ENCODE data around the gene DPP3.
"Not testable (repeated sequence)": the region's sequence is repeated elsewhere in the genome, so short reads cannot be mapped to it uniquely, and the experiment has no call there.

The DPP3 gene

DNA sequence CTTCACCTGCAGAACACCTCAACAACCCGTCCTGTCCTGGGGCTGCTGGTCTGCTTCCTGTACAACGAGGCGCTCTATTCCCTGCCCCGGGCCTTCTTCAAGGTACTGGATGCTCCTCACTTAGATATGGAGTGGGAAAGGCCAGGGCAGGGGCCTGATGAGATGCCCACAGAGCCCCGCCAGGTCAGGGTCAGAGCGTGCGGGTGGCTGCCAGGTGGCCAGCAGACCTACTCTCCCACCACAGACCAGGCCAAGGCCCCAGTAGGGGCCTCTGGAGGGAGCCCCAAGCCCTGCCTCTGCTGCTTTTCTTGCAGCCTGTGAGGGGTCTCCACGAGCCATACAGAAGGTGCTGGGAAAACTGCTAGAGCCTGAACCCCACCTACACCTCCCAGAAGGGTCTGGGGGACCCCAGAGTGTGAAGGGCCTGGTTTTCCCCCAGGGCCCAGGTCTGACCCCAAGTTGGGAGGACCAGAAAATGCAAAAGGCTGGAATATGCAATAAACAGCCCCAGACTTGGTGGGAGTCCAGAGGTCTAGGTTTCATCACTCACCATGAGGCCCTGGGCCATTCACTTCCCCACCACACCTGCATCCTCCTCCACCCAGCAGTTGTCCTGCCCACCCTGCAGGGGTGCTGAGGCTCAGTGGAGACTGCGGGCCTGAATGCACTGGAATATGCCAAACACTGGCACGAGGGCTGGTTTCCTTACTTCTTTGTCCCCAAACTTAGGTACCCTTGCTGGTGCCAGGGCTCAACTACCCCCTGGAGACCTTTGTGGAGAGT is 50.9 kb downstream of the DPP3 start:
- DNase-seq (ENCODE audit: low read depth in 2 of 2, low spot score in 1 of 2): no peak

DNA sequence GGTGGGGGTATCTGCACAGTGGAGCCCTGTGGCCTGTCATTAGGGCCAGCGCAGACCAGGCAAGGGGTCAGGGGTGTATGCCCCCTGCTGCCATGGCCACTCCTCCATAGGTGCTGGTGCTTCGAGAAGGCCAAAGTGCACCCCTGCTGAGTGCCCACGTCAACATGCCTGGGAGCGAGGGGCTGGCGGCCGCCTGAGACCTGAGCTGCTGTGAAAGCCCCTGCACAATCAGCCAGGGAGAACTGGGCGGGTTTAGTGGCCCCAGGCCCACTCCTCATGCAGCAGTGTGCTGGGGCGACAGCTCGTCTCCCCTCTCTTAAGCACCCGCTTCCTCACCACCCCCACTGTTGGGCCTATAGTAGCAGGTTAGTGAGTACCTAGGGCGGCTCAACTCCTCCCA is 51.6 kb downstream of the DPP3 start:
- no peak for DNase-seq (ENCODE audit: low read depth in 2 of 2, low spot score in 1 of 2)

DNA sequence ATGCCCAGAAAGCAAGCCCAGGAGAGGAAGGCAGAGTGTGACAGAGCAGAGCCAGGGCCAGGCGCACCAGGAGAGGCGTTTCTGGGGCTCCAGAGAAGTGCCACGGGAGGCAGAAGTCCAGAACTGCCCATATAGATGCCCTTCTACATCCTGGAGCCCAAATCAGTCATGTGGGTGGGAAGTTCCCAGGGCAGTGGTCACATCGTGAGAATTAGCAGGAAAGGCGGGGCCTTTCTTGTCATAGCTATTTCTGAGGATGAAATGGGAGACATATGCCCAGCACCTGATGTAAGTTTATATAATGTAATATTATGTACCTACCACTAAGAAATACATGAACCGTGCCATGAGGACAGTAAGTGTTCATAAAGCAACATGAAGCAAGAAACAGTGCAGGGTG is 52.5 kb downstream of the DPP3 start:
- no peak for DNase-seq (ENCODE audit: low read depth in 2 of 2, low spot score in 1 of 2)

DNA sequence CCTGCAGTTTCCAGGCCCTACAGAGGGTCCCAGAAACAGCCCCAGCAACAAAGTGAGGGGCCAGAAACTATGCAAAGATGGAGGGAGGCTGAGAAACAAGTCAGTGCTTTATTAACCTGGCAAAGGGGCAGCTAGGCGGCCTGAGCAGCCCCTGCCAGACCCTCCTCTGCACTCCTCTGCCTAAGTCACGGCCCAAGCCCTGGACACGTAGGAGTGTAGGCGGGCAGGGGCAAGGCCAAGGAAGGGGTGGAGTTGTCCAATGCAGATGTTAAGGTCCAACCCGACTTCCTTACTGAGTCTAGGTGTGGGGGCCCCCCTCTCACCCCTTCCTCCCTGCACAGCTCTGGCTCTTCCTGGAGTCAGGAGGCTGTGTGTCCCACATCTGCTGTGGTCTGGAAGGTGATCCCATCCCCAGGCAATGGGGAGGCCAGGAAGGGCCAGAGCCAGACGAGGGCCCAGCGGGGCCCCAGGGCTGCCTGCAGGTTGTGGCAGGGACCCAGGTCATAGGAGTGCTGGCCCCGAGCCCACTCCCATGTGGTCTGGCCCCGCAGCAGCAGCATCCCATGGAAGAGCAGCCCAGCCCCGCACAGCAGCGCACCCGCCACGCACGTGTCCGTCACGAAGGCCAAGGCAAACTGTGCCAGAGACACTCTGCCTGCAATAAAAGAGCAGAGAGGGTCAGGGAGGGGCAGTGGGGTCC is 59.1 kb downstream of the DPP3 start:
- no peak for DNase-seq (ENCODE audit: low read depth in 2 of 2, low spot score in 1 of 2)

DNA sequence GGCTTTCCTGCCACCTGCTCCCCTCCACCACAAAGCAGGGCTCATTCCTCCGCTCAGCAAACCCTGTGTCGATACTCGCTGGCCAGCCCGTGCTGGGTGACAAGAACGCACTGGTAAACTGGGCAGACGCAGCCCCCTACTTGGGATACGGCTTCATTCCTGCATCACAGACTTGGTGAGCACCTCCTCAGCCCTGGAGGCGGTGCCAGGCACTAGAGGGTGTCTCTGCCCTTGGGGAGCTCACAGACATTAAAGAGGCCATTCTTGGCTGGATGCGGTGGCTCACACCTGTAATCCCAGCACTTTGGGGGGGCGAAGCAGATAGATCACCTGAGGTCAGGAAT is 59.6 kb downstream of the DPP3 start:
- no peak for DNase-seq (ENCODE audit: low read depth in 2 of 2, low spot score in 1 of 2)

DNA sequence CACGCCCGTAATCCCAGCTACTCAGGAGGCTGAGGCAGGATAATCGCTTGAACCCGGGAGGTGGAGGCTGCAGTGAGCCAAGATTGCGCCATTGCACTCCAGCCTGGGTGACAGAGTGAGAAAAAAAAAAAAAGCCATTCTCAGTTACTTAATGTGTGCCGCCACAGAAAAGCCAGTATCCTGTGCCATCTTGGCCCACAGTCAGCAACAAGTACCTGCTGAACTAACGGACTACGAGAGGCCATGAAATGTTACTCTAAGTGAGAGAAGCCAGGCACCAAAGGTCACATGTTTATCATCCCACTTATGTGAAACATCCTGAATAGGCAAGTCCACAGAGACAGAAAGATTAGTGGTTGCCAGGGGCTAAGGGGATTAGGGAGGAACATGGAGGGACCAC is 60.4 kb downstream of the DPP3 start:
- DNase-seq (ENCODE audit: low read depth in 2 of 2, low spot score in 1 of 2): not testable (repeated sequence)

DNA sequence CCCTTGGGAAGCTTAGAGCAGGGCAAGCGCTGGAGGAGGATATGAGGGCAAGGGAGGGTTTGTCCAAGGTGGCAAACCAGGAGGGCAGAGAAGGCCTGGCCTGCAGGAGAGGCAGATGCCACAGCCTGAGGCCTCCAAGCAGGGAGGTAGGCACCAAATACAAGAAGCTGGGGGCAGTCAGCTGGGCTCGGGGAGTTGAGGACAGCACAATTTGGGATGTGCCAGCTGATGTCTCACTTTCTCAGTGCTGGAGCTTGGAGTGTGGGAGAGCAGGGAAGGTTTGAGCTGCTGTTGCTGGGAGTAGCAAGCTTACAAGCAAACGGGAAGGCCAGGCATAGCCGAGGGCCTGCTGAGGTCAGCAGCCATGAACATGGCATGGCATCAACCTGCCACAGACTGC is 61.7 kb downstream of the DPP3 start:
- no peak for DNase-seq (ENCODE audit: low read depth in 2 of 2, low spot score in 1 of 2)

DNA sequence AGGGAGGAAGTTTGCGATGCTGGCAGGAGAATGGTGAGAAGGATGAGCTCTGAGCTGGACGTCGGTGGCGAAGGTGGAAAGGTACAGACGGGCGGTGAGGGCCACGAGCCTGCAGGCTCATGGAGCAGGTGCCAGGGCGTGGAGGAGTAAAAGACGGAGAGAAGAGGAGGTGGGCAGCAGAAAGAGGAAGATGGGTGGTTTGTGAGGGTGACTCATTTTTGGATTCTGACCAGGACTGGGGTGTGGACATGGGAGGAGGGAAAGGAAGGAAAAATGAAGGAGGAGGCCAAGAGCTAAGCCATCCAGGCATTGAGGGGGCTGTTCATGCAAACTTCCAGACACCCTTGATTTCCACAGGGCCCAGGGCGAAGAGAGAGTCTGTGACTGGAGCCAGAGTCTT is 62.1 kb downstream of the DPP3 start:
- no peak for DNase-seq (ENCODE audit: low read depth in 2 of 2, low spot score in 1 of 2)

DNA sequence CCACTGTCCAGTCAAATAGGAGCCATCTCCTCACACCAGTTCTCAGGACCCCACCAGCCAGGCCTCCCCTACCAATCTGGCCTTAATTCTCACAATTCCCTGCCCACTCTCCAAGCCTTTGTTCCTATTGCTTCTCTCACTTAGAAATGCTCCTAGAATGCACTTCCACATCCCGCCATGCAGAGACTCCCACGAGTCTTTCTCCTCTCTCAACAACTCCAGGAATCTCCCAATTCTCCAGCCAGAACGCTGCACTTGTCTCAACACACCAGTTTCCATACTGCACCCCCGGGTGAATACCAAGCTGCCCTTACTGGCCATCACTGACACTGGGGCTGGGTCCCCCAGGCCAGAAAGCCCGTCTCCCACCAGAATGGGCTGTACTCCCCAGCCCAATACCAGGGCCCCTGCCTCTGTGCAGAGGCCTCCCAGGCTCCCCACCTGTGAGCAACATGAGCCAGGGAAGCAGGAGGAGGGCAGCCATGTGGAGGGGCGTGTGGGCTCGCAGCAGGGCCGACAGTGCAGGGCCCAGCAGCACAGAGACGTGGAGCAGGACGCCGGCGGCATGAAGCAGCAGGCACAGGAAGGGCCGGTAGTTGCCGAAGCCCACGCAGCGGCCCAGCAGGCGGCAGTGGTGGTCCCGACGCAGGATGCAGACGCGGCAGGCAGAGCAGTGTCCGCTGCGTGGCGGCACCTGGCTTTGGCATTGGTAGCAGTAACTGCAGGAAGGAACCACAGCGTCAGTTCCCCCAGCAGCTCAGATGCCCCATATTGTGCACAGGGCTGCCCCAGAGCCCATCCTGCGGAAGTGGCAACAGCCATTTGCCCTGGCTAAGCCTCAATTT is 63.3 kb downstream of the DPP3 start:
- peak; percentile 43 to 49 for DNase-seq (ENCODE audit: low read depth in 2 of 2, low spot score in 1 of 2)

DNA sequence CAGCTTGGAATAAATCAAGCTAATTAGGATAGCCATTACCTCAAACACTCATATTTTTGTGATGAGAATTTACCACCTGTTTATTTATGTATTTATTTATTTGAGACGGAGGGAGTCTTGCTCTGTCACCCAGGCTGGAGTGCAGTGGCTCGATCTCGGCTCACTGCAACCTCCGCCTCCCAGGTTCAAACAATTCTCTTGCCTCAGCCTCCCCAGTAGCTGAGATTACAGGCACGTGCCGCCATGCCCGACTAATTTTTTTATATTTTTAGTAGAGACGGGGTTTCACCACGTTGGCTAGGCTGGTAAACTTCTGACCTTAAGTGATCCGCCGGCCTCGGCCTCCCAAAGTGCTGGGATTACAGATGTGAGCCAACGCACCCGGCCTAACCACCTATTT is 64.7 kb downstream of the DPP3 start:
- DNase-seq (ENCODE audit: low read depth in 2 of 2, low spot score in 1 of 2): not testable (repeated sequence)

DNA sequence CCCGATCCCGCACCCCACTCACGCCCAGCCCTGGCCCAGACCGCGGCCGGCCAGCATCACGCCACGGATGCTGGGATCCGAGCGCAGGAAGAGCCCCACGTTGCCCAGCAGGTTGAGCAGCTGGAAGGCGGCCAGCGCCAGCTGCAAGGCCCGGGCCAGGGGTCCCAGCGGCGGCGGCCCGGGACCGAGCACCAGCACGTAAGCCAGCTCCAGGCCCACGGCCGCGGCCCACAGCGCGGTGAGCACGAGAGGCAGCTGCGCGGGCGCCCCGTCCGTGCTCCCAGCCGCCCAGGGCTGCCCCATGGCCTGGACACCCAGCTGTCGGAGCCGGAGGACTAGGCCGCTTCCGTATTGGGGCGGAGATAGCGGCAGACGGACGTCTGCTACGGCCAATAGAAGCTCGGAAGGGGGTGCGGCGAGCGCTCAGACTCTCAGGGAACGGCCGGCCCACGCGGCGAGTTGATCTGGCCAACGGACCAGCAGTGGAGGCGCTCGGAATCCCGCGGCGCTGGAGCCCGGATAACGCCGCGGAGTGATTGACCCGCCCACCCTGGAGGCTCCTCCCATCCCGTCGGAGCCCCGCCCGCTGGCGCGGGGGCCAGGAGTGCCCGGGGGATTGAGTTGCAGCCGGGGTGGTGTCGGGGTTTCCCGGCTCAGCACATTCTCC is 65.6 kb downstream of the DPP3 start, which contains the start of gene ZDHHC24:
ZDHHC24 (minus strand) TSS at position 348 of the 667 bp plus-strand sequence; CDS start at position 303, 45 bp downstream.
- peak; percentile 42 to 58 for DNase-seq (ENCODE audit: low read depth in 2 of 2, low spot score in 1 of 2)

DNA sequence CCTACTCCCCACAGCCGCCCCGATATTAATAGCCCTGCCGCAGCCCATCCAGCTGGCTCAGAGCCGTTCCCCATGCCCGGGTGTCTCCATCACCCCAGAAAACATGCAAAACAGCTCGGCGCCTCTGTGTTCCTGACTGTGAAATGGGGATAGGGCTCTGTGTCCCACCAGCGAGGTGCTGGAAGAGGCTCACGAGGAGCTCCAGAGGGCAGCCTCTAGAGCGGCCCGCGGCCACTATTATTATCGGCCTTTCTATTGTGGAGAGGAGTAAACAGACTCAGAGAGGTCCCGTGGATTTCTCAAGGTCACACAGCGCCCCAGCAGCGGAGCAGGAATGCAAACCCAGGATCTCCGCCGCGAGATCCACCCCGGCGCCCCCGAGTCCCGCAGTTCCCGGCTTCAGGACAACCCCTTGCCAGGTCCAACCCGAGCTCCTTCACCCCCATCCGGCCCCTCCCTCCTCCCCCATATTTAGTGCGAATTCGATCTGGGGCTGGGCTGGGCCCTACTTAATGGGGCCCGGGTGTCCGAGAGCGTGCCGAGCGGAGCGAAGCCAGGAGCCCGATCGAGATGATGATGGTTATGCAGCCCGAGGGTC is 66.2 kb downstream of the DPP3 start, which contains the start of gene ACTN3:
ACTN3 (plus strand) TSS at position 536 of the 598 bp plus-strand sequence; CDS start at position 571, 35 bp downstream.
- DNase-seq (ENCODE audit: low read depth in 2 of 2, low spot score in 1 of 2): no peak

DNA sequence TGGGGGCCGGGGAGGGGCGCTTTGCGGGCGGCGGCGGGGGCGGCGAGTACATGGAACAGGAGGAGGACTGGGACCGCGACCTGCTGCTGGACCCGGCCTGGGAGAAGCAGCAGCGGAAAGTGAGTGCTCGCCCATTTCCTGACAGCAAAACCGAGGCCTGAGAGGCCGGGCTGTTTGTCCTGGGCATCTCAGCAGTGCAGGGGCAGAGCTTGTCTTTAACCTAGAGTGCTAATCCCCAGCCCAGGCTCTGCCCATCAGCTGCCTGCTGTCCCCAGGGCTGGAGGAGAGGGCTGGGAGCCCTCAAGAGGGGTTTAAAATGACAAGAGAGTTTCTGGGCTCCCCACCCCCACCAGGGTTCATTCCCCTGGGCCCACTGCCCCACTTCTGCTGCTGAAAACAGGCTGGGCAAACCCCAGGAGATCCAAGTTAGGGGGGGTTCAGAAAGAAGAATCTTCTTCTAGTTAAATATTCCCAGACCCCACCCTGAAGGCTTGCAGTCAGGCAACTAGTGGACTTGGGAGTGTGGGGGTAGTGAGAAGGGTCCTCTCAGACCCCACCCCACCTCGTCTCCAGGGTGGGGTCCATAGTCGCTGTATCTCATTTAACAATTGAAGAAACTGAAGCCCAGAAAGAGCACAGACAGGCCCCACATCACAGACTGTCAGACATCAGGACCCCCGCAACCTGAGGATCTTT is 66.9 kb downstream of the DPP3 start:
- DNase-seq (ENCODE audit: low read depth in 2 of 2, low spot score in 1 of 2): no peak

DNA sequence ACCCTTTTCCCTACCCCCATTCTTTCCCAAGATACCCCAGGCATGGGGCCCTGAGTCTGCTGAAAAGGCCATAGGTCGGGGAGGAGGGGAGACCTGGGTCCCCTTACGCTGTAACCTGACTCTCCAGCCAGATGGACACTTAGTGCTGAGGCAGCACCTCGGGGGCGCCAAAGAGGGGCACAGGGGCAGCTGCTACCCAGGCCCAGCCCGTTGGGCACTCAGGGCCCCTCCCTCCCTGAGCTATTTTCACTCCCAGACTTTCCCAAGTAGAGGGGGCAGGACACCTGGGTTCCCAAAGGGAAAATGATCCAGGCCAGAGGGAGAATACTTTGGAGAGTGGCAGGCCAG is 67.4 kb downstream of the DPP3 start:
- DNase-seq (ENCODE audit: low read depth in 2 of 2, low spot score in 1 of 2): no peak

DNA sequence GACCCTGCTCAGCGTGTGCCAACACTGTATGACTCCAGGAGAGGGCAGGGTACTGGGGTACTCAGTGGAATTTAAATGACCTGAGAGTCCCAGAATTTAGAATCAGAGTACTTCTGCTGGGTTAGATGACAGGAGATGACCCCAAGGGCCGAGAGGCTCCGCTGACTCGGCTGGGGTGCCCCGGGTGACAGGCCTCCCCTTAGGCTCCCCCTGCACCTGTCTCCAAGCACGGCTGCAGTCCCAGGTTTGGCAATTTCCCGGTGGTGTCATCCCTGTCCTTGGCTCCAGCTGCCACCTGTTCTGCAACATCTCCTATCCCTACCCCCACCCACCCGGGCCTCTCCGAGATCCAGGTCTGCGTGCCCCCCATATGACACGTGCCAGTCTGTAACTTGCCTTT is 67.8 kb downstream of the DPP3 start:
- DNase-seq (ENCODE audit: low read depth in 2 of 2, low spot score in 1 of 2): no peak

DNA sequence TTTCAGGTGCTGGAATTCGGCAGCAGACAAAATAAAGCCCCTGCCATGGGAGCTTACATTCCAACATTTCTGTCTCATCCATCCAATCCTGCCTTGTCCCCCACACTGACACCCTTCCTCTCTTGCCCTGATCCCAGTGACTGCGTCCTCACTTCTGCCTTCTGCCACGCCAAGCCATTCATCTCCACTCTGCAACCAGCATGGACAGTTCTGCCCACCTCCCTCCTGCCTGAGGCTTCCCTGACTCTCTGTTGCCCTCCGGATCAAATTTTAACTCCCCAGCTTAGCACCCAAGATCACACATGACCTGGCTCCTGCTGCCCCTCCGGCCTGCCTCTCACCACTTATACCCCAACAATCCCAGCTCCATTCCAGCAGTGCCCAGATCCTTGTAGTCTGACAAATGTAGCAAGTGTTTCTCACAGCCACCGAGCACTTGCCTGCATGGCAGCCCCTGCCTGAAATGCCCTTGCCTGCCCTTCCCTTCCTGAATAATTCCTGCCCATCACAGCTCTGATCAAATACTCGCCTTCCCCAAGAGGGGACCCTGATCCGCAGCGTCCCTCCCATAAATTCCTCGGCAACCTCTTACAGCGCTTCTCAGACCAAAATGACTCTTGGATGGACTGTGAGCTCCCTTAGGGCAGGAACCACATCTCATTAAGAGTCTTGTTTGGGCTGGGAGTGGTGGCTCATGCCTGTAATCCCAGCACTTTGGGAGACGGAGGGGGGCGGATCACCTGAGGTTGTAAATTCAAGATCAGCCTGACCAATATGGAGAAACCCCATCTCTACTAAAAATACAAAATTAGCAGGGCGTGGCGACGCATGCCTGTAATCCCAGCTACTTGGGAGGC is 68.8 kb downstream of the DPP3 start:
- no peak for DNase-seq (ENCODE audit: low read depth in 2 of 2, low spot score in 1 of 2)

DNA sequence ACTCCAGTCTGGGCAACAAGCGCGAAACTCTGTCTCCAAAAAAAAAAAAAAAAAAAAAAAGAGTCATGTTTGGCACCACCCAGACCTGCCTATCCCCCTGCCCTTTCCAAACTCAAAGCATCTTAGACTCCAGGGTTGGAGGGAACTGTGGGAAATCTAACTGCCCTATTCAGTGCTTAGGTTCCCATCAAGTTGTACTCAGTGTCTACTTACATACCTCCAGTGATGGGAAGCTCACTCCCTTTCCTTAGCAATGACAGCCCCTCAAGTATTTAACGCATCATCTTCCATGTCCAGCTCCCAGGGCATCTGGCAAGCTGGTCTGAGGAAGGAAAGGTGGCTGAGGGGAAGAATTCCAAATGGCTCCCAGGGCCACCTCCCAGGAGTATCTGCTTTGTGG is 69.5 kb downstream of the DPP3 start:
- no peak for DNase-seq (ENCODE audit: low read depth in 2 of 2, low spot score in 1 of 2)

DNA sequence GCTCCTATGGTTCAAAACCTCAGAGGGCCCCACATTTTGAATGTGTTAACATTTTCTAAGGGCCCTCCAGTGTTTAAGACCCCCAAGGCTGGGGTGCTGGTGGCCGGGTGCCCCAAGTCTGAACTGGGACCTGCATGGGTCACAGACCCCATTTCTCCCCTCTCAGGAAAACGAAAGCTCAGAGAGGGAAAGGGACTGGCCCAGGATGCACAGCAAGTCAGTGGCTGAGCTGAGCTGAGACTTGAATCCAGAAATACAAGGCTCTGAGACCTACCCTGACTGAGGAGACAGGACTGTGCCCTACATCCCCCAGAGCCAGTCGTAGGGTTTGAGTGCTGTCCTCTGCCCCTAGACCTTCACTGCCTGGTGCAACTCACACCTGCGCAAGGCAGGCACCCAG is 70.7 kb downstream of the DPP3 start:
- no peak for DNase-seq (ENCODE audit: low read depth in 2 of 2, low spot score in 1 of 2)

DNA sequence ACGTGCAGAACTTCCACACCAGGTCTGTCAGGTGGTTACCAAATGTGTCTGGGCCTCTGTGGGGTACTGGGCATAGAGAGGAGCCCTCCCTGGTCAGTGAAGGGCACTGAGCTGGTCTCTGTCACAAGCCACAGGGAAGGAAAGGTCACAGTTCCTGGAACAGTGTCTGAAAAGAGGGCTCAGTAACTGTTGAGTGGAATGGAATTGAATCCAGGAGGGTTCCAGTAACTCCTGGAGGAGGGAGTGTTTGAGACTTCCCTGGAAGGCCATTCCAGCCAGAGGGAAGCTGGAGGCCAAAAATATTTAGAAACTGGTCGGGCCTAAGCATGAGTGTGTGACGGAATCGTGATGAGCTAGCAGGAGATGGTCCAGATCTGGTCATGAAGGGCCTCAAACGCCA is 74.4 kb downstream of the DPP3 start:
- no peak for DNase-seq (ENCODE audit: low read depth in 2 of 2, low spot score in 1 of 2)

Measured in stimulated activated CD8-positive, alpha-beta memory T cell treated with anti-CD3 and anti-CD28 coated beads, Interleukin-4, amount 100 ng/mL, for 1 hour (primary cell).